ENCODE measurements around the gene TTC39B. TPM values are rescaled to one million over a fixed set of nuclear protein-coding genes. Genes with fewer than 3 reads are reported as not detected.

The TTC39B gene
- total RNA-seq, 3 donors from 2014 or later = 6.2 to 14.8 (median 14.4) TPM

DNA sequence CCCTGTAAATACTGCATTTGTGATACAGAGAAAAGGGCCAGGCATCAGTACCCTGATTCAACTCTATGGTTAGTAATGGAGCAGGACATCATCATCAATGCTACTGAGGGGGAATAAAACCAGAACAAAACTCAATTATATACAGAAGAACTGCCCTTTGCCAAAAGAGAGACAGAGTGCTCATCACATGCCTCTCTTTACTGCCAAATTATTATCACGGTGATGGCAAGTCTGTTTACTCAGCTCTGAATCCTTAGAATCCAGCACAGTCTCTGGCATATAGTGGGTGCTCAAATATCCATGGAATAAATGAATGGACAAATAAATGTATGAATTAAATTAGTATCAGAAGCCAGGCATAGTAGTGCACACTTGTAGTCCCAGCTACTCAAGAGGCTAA lies 130.2 kb downstream of the TTC39B start:
- no peak overlapping the region for H3K4me3 ChIP-seq
- TF ChIP-seq, protein P1, sequence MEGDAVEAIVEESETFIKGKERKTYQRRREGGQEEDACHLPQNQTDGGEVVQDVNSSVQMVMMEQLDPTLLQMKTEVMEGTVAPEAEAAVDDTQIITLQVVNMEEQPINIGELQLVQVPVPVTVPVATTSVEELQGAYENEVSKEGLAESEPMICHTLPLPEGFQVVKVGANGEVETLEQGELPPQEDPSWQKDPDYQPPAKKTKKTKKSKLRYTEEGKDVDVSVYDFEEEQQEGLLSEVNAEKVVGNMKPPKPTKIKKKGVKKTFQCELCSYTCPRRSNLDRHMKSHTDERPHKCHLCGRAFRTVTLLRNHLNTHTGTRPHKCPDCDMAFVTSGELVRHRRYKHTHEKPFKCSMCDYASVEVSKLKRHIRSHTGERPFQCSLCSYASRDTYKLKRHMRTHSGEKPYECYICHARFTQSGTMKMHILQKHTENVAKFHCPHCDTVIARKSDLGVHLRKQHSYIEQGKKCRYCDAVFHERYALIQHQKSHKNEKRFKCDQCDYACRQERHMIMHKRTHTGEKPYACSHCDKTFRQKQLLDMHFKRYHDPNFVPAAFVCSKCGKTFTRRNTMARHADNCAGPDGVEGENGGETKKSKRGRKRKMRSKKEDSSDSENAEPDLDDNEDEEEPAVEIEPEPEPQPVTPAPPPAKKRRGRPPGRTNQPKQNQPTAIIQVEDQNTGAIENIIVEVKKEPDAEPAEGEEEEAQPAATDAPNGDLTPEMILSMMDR (IDR thresholded peaks at IDR 0.05) = no peak
- TF ChIP-seq POLR2AphosphoS5 (IDR thresholded peaks at IDR 0.05) (no peak), POLR2A (IDR thresholded peaks at IDR 0.05) (no peak)
- H3K36me3 ChIP-seq = no peaks in the 10 kb centered on the region
- intact Hi-C loops (cut with DNase I; ENCODE audit: low total_unique reads) = no loop called here
- H3K9me3 ChIP-seq = peaks cover 0 to 5% of the 10 kb centered on the region in 2 donors
- H3K27ac ChIP-seq = no peak overlapping the region
- H3K27me3 ChIP-seq = no peaks in the 10 kb centered on the region
- no peaks in the 10 kb centered on the region for H3K4me1 ChIP-seq
- no peak for DNase-seq (ENCODE audit: low spot score in 2 of 2)

DNA sequence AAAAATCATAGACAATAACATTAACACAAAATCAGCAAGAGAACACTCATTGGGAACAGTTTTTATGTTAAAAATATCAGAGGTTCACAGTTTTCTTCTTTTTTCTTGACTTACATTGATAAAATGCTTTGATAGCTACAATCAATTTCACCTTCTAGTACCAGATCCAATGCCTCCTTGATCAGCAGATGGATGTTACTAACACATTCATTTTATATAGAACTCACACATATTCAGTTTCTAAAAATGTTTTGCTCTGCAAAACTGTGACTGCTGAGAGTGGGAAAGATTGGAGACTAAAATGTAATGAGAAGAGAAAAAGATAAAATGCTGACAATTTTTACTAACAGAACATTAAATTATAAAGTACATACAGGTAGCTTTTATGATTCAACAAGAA lies 143.1 kb downstream of the TTC39B start:
- H3K4me1 ChIP-seq = no peaks in the 10 kb centered on the region
- TF ChIP-seq POLR2AphosphoS5 (IDR thresholded peaks at IDR 0.05) (no peak), POLR2A (IDR thresholded peaks at IDR 0.05) (no peak)
- TF ChIP-seq, protein P1 (IDR thresholded peaks at IDR 0.05) = no peak
- intact Hi-C loops (cut with DNase I; ENCODE audit: low total_unique reads) = no loop called here
- DNase-seq (ENCODE audit: low spot score in 2 of 2) = no peak
- no peak overlapping the region for H3K27ac ChIP-seq
- H3K4me3 ChIP-seq = no peak overlapping the region
- H3K36me3 ChIP-seq = no peaks in the 10 kb centered on the region
- H3K27me3 ChIP-seq = no peaks in the 10 kb centered on the region
- H3K9me3 ChIP-seq = no peaks in the 10 kb centered on the region

DNA sequence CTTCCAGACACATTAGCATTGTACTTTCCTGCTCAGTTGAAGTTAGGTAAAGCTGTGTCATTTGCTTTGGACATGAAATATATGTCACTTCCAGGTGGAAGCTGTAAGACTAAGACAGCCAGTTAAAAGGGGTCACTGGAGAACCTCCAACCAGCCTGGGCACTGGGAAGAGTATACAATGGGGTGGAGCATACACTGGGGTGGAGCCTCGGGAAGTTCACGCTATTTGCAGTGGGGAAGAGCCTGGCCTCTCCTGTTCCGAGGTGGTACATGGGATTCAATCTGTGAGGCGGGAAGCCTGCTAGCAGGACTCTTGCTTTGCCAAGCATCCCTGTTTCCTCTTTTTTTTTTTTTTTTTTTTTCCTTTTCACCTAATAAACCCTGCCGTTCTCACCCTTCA lies 145.3 kb downstream of the TTC39B start:
- no peak overlapping the region for H3K4me3 ChIP-seq
- DNase-seq (ENCODE audit: low spot score in 2 of 2) = no peak
- no peaks in the 10 kb centered on the region for H3K9me3 ChIP-seq
- H3K27me3 ChIP-seq = no peaks in the 10 kb centered on the region
- no peak overlapping the region for H3K27ac ChIP-seq
- no peaks in the 10 kb centered on the region for H3K4me1 ChIP-seq
- intact Hi-C loops (cut with DNase I; ENCODE audit: low total_unique reads) = no loop called here
- no peaks in the 10 kb centered on the region for H3K36me3 ChIP-seq
- TF ChIP-seq, protein P1 (IDR thresholded peaks at IDR 0.05) = no peak
- no peak for TF ChIP-seq POLR2A (IDR thresholded peaks at IDR 0.05)
- TF ChIP-seq POLR2AphosphoS5 (IDR thresholded peaks at IDR 0.05) = no peak

DNA sequence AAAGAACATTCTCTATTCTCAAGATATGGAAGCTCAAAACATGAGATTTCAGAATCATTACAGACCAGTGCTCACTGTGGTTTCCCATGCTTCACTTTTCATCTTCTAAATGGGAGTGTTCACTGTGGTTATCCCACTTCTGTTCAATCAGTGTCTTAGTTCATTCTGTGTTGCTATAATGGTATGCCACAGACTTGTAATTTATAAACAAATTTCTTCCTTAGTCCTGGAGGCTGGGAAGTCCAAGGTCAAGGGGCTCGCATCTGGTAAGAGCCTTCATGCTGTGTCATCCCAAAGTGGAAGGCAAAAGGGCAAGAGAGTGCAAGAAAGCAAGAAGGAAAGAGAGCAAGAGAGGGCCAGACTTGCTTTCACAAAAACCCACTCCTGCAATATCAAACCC lies 146.3 kb downstream of the TTC39B start:
- TF ChIP-seq POLR2A (IDR thresholded peaks at IDR 0.05) (no peak), POLR2AphosphoS5 (IDR thresholded peaks at IDR 0.05) (no peak)
- TF ChIP-seq, protein P1 (IDR thresholded peaks at IDR 0.05) = no peak
- H3K4me1 ChIP-seq = no peaks in the 10 kb centered on the region
- H3K4me3 ChIP-seq = no peak overlapping the region
- H3K9me3 ChIP-seq = no peaks in the 10 kb centered on the region
- H3K36me3 ChIP-seq = no peaks in the 10 kb centered on the region
- H3K27me3 ChIP-seq = no peaks in the 10 kb centered on the region
- H3K27ac ChIP-seq = no peak overlapping the region
- no peak for DNase-seq (ENCODE audit: low spot score in 2 of 2)
- intact Hi-C loops (cut with DNase I; ENCODE audit: low total_unique reads) = no loop called here

DNA sequence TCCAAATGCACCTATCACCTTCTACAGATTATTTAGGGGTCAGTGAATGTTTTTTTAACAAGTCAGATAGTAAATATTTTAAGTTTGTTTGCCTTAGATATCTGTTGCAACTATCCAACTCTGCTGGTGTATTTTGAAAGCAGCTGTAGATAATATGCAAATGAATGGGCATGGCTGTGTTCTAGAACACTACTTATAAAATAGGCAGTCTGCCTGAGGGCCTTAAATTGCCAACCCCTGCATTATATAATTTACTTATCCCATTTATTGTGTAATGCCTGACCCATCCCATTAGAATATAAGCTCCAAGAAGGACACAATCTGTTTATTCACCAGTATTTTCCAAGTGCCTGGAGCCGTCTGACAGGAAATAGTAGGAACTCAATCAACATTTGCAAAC lies 149.0 kb downstream of the TTC39B start:
- no peak for TF ChIP-seq POLR2AphosphoS5 (IDR thresholded peaks at IDR 0.05)
- TF ChIP-seq, protein P1 (IDR thresholded peaks at IDR 0.05) = no peak
- TF ChIP-seq POLR2A (IDR thresholded peaks at IDR 0.05) = no peak
- no peak overlapping the region for H3K27ac ChIP-seq
- intact Hi-C loops (cut with DNase I; ENCODE audit: low total_unique reads) = no loop called here
- no peak for DNase-seq (ENCODE audit: low spot score in 2 of 2)
- H3K36me3 ChIP-seq = no peaks in the 10 kb centered on the region
- H3K27me3 ChIP-seq = no peaks in the 10 kb centered on the region
- no peak overlapping the region for H3K4me3 ChIP-seq
- H3K9me3 ChIP-seq = no peaks in the 10 kb centered on the region
- H3K4me1 ChIP-seq = peaks cover 0 to 7% of the 10 kb centered on the region in 2 donors
